H9 (cell line): Measurements from ENCODE around the gene MAGOH. TPM values are rescaled to one million over a fixed set of nuclear protein-coding genes. Genes with fewer than 3 reads are reported as not detected.

Source experiments
- DNase-seq: peaks from one replicate; pipeline ENCODE4 v3.0.0-alpha.2; 2017
- H2AFZ ChIP-seq: one replicate; pipeline ENCODE4 v1.6.1; 2013; ENCODE audit warnings: mild to moderate bottlenecking, low read length, control low read depth, moderate library complexity
- H2AK5ac ChIP-seq: 2 replicates; pipeline ENCODE4 v1.6.1; 2013; ENCODE audit warnings: low read length, control low read depth, mixed read lengths; ENCODE audit not compliant: insufficient read length
- H2BK120ac ChIP-seq: one replicate; pipeline ENCODE4 v1.6.1; 2013; ENCODE audit warnings: low read depth, mild to moderate bottlenecking, low read length, control low read depth, inconsistent platforms; ENCODE audit not compliant: poor library complexity, severe bottlenecking
- H2BK12ac ChIP-seq: 2 replicates; pipeline ENCODE4 v1.6.1; 2013; ENCODE audit warnings: low read length, control low read depth, mixed read lengths, low read depth; ENCODE audit not compliant: insufficient read length
- H2BK15ac ChIP-seq: 2 replicates; pipeline ENCODE4 v1.6.1; 2013; ENCODE audit warnings: low read depth, low read length, control low read depth
- H2BK20ac ChIP-seq: one replicate; pipeline ENCODE4 v1.6.1; 2013; ENCODE audit warnings: low read depth, mild to moderate bottlenecking, low read length, control low read depth, inconsistent platforms; ENCODE audit not compliant: poor library complexity, severe bottlenecking
- H2BK5ac ChIP-seq: 2 replicates; pipeline ENCODE4 v1.6.1; 2013; ENCODE audit warnings: low read length, control low read depth, mixed read lengths; ENCODE audit not compliant: insufficient read length
- H3K14ac ChIP-seq: 2 replicates; pipeline ENCODE4 v1.6.1; 2013; ENCODE audit warnings: low read length, control low read depth; ENCODE audit not compliant: insufficient read depth
- H3K18ac ChIP-seq: 2 replicates; pipeline ENCODE4 v1.6.1; 2013; ENCODE audit warnings: low read depth, mild to moderate bottlenecking, mixed read lengths, low read length, control low read depth; ENCODE audit not compliant: insufficient read length
- H3K23ac ChIP-seq: 2 replicates; pipeline ENCODE4 v1.6.1; 2013; ENCODE audit warnings: low read length, control low read depth, mixed read lengths, low read depth; ENCODE audit not compliant: insufficient read length
- H3K23me2 ChIP-seq: 2 replicates; pipeline ENCODE4 v1.6.1; 2013; ENCODE audit warnings: low read depth, mild to moderate bottlenecking, mixed read lengths, low read length, control low read depth; ENCODE audit not compliant: insufficient read length, poor library complexity, severe bottlenecking
- H3K27ac ChIP-seq: 2 replicates; pipeline ENCODE4 v1.5.1; 2013; ENCODE audit warnings: low read length, control low read depth, mixed read lengths, low read depth; ENCODE audit not compliant: insufficient read length
- H3K27me3 ChIP-seq: 2 replicates; pipeline ENCODE4 v1.6.1; 2013; ENCODE audit warnings: low read length, control low read depth, inconsistent platforms; ENCODE audit not compliant: insufficient read depth
- H3K4ac ChIP-seq: 2 replicates; pipeline ENCODE4 v1.6.1; 2013; ENCODE audit warnings: low read depth, mild to moderate bottlenecking, control low read depth, inconsistent platforms, low read length, moderate library complexity
- H3K4me1 ChIP-seq: 2 replicates; pipeline ENCODE4 v1.6.1; 2013; ENCODE audit warnings: low read length, control low read depth, inconsistent platforms; ENCODE audit not compliant: insufficient read depth
- H3K4me2 ChIP-seq: 2 replicates; pipeline ENCODE4 v1.6.1; 2013; ENCODE audit warnings: low read length, control low read depth, mixed read lengths; ENCODE audit not compliant: insufficient read length, insufficient read depth
- H3K56ac ChIP-seq: 2 replicates; pipeline ENCODE4 v1.6.1; 2013; ENCODE audit warnings: low read depth, mild to moderate bottlenecking, mixed read lengths, low read length, control low read depth; ENCODE audit not compliant: insufficient read length
- H3K79me1 ChIP-seq: 2 replicates; pipeline ENCODE4 v1.6.1; 2013; ENCODE audit warnings: low read depth, mild to moderate bottlenecking, moderate library complexity, low read length, control low read depth, inconsistent platforms; ENCODE audit not compliant: insufficient read depth, poor library complexity, severe bottlenecking
- H3K79me2 ChIP-seq: 2 replicates; pipeline ENCODE4 v1.6.1; 2013; ENCODE audit warnings: low read length, control low read depth, inconsistent platforms; ENCODE audit not compliant: insufficient read depth
- H3K9ac ChIP-seq: 2 replicates; pipeline ENCODE4 v1.6.1; 2013; ENCODE audit warnings: low read length, control low read depth, mixed read lengths; ENCODE audit not compliant: insufficient read length; ENCODE audit errors: extremely low read depth
- H3K9me3 ChIP-seq: one replicate; pipeline ENCODE4 v1.6.1; 2013; ENCODE audit warnings: low read depth, low read length, inconsistent platforms; ENCODE audit not compliant: control insufficient read depth
- H3T11ph ChIP-seq: one replicate; pipeline ENCODE4 v1.6.1; 2013; ENCODE audit warnings: mild to moderate bottlenecking, low read length, control low read depth, inconsistent platforms
- H4K20me1 ChIP-seq: one replicate; pipeline ENCODE4 v1.6.1; 2013; ENCODE audit not compliant: control insufficient read depth, insufficient read length, insufficient read depth
- H4K5ac ChIP-seq: 2 replicates; pipeline ENCODE4 v1.6.1; 2013; ENCODE audit warnings: low read depth, mild to moderate bottlenecking, mixed read lengths, low read length, control low read depth; ENCODE audit not compliant: insufficient read length
- H4K8ac ChIP-seq: replicated peaks from 2 replicates; pipeline ENCODE4 v1.6.1; 2013; ENCODE audit warnings: low read length, control low read depth, mixed read lengths, low read depth; ENCODE audit not compliant: insufficient read length
- H4K91ac ChIP-seq: 2 replicates; pipeline ENCODE4 v1.6.1; 2013; ENCODE audit warnings: low read depth, mild to moderate bottlenecking, moderate library complexity, mixed read lengths, low read length, control low read depth; ENCODE audit not compliant: insufficient read length
- H3K27ac Mint-ChIP-seq, 3 experiments: 2 replicates in 2 of 3; 3 replicates in 1 of 3; pipeline ENCODE4 v1.8.0; 2020 to 2021; ENCODE audit warnings: mixed read lengths in 3 of 3, mild to moderate bottlenecking in 1 of 3, moderate library complexity in 1 of 3
- H3K27me3 Mint-ChIP-seq: 2 replicates; pipeline ENCODE4 v1.8.0; 2021; ENCODE audit warnings: low read depth, mild to moderate bottlenecking, moderate library complexity, mixed read lengths
- H3K36me3 Mint-ChIP-seq, 3 experiments: 2 replicates in 2 of 3; 3 replicates in 1 of 3; pipeline ENCODE4 v1.8.0; 2020 to 2021; ENCODE audit warnings: low read depth in 3 of 3, mixed read lengths in 3 of 3; ENCODE audit not compliant: insufficient read depth in 1 of 3
- H3K4me1 Mint-ChIP-seq, 2 experiments: 2 replicates each; pipeline ENCODE4 v1.8.0; 2020; ENCODE audit warnings: mixed read lengths in 2 of 2
- H3K4me3 Mint-ChIP-seq, 2 experiments: 2 replicates in 1 of 2; 3 replicates in 1 of 2; pipeline ENCODE4 v1.8.0; 2020 to 2021; ENCODE audit warnings: mild to moderate bottlenecking in 2 of 2, mixed read lengths in 2 of 2, moderate library complexity in 1 of 2
- H3K9me3 Mint-ChIP-seq, 2 experiments: 2 replicates in 1 of 2; 3 replicates in 1 of 2; pipeline ENCODE4 v1.8.0; 2020; ENCODE audit warnings: mild to moderate bottlenecking in 2 of 2, mixed read lengths in 2 of 2, moderate library complexity in 1 of 2
- WGBS: extraction: QIAGEN DNeasy Blood & Tissue Kit; methylation state at CpG from one replicate; pipeline ENCODE4 v1.1.7; 2013; ENCODE audit warnings: missing lambda C conversion rate, low lambda C conversion rate, mixed read lengths; ENCODE audit not compliant: insufficient read length; ENCODE audit errors: extremely low coverage; 5-methylcytosine and 5-hydroxymethylcytosine counted together
- total RNA-seq: library from RNA; stranded (reverse); gene quantifications from 2 replicates; pipeline ENCODE4 v1.2.1, GENCODE V29; 2021
- TF ChIP-seq, protein P1 (sequence below): fragments of 200-600 bp; sonication (generic); conservative IDR thresholded peaks from 3 replicates; pipeline ENCODE4 v1.8.0; 2021; ENCODE audit warnings: antibody characterized with exemption, mild to moderate bottlenecking

MAGOH gene
- total RNA-seq, 1 experiment from 2014 or later = 81.2 TPM

DNA sequence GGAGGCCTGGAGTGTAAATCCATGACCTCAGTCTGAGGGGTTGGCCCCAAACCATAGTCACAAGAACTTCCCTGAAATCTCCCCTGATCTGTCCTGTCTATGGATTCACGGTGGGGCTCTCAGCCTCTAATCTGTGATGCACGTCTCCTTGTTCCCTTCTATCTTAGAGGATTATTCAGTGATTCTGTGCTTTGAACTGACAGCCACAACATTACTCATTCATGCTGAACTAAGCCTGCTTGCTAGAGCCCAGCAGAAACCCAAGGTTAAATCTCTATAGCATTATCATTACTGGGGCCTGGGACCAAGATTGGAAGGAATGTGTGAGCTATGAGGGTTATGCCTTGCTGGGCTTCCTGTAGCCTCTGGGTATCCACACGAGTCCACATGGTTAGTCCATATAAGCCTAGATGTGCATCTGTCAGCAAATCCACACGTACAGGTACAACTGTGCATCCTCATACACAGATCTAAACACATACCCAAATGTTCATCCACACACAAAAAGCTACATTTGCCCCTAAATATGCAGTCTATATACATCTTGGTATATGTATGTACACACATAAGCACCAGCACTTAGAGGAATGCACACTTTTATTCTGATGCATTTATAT, 22.4 kb upstream of the MAGOH start:
- no peak overlapping the region for H3K14ac ChIP-seq
- no peak overlapping the region for H3K23ac ChIP-seq
- H3K23me2 ChIP-seq = no peaks in the 10 kb centered on the region
- no peaks in the 10 kb centered on the region for H3K27me3 ChIP-seq
- no peak overlapping the region for H4K8ac ChIP-seq
- H4K91ac ChIP-seq = no peak overlapping the region
- no CpG with 5 or more reads among the region's 4 CpGs for WGBS
- Mint-ChIP-seq H3K4me3 (no peak overlapping the region), H3K9me3 (no peaks in the 10 kb centered on the region), H3K27me3 (no peaks in the 10 kb centered on the region), H3K4me1 (no peaks in the 10 kb centered on the region), H3K36me3 (peaks cover 55 to 96% (median 88%) of the 10 kb centered on the region in 3 experiments; a peak in 6 of 7 replicates), H3K27ac (no peak overlapping the region)
- no peak overlapping the region for H2BK20ac ChIP-seq
- H2BK12ac ChIP-seq = no peak overlapping the region
- no peaks in the 10 kb centered on the region for H3K79me1 ChIP-seq
- DNase-seq = no peak
- H3K4me1 ChIP-seq = no peaks in the 10 kb centered on the region
- H2AFZ ChIP-seq = no peak overlapping the region
- H3K18ac ChIP-seq = no peak overlapping the region
- no peak overlapping the region for H3K4ac ChIP-seq
- H4K5ac ChIP-seq = no peak overlapping the region
- no peak overlapping the region for H3K56ac ChIP-seq
- H3K9me3 ChIP-seq = no peaks in the 10 kb centered on the region
- H2BK120ac ChIP-seq = no peak overlapping the region
- no peak overlapping the region for H2AK5ac ChIP-seq
- no peaks in the 10 kb centered on the region for H3K79me2 ChIP-seq
- no peak overlapping the region for H3K4me2 ChIP-seq
- H3K27ac ChIP-seq = no peak overlapping the region
- no peak overlapping the region for H2BK5ac ChIP-seq
- no peak overlapping the region for H3K9ac ChIP-seq
- no peak overlapping the region for H2BK15ac ChIP-seq
- no peaks in the 10 kb centered on the region for H4K20me1 ChIP-seq
- no peak overlapping the region for H3T11ph ChIP-seq
- TF ChIP-seq, protein P1, sequence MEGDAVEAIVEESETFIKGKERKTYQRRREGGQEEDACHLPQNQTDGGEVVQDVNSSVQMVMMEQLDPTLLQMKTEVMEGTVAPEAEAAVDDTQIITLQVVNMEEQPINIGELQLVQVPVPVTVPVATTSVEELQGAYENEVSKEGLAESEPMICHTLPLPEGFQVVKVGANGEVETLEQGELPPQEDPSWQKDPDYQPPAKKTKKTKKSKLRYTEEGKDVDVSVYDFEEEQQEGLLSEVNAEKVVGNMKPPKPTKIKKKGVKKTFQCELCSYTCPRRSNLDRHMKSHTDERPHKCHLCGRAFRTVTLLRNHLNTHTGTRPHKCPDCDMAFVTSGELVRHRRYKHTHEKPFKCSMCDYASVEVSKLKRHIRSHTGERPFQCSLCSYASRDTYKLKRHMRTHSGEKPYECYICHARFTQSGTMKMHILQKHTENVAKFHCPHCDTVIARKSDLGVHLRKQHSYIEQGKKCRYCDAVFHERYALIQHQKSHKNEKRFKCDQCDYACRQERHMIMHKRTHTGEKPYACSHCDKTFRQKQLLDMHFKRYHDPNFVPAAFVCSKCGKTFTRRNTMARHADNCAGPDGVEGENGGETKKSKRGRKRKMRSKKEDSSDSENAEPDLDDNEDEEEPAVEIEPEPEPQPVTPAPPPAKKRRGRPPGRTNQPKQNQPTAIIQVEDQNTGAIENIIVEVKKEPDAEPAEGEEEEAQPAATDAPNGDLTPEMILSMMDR = no peak
